MCF 10A (cell line): Measurements from ENCODE around the gene PITPNB. TPM values are rescaled to one million over a fixed set of nuclear protein-coding genes. Genes with fewer than 3 reads are reported as not detected.

Experiments used
- BruUV-seq: library from RNA; stranded (reverse); fragments of 400-500 nt; replicated peaks from 2 replicates; lab custom pipeline; 2021; lab: Mats Ljungman, UMichigan
- CTCF ChIA-PET: fragments of 300-600 bp; sonication (Branson Sonifier 250); formaldehyde crosslinking; extraction: SDS; loops from one replicate; lab custom pipeline; 2021; ENCODE audit warnings: antibody characterized with exemption, inconsistent platforms; lab: Yijun Ruan, JAX
- POLR2A ChIA-PET: fragments of 300-600, 350-650 bp; sonication (Branson Sonifier 250); formaldehyde crosslinking; extraction: SDS; loops from one replicate; lab custom pipeline; 2020; ENCODE audit warnings: antibody characterized with exemption, inconsistent platforms; lab: Yijun Ruan, JAX
- DNase-seq: peaks from one replicate; pipeline ENCODE4 v3.0.0-alpha.2; 2018; ENCODE audit not compliant: unreplicated experiment
- H3K27ac Mint-ChIP-seq: one replicate; pipeline ENCODE4 v1.8.0; 2022; ENCODE audit warnings: mild to moderate bottlenecking, low read depth, mixed read lengths; ENCODE audit not compliant: unreplicated experiment
- H3K27me3 Mint-ChIP-seq: one replicate; pipeline ENCODE4 v1.8.0; 2022; ENCODE audit warnings: mixed read lengths; ENCODE audit not compliant: insufficient read depth, unreplicated experiment
- H3K36me3 Mint-ChIP-seq: one replicate; pipeline ENCODE4 v1.8.0; 2022; ENCODE audit warnings: mild to moderate bottlenecking, moderate library complexity, mixed read lengths; ENCODE audit not compliant: insufficient read depth, unreplicated experiment
- H3K4me1 Mint-ChIP-seq: one replicate; pipeline ENCODE4 v1.8.0; 2022; ENCODE audit warnings: mixed read lengths; ENCODE audit not compliant: insufficient read depth, unreplicated experiment
- H3K4me3 Mint-ChIP-seq: one replicate; pipeline ENCODE4 v1.8.0; 2022; ENCODE audit warnings: mild to moderate bottlenecking, moderate library complexity, mixed read lengths; ENCODE audit not compliant: unreplicated experiment
- H3K9me3 Mint-ChIP-seq: one replicate; pipeline ENCODE4 v1.8.0; 2022; ENCODE audit warnings: mixed read lengths; ENCODE audit not compliant: unreplicated experiment
- intact Hi-C: fragments of 100-400 bp; cut with micrococcal nuclease; formaldehyde crosslinking; loops from 2 replicates; pipeline ENCODE4 v1.14.1; 2022
- total RNA-seq: library from RNA; stranded (reverse); gene quantifications from 2 replicates; pipeline ENCODE4 v1.2.3, GENCODE V29; 2022
- TF ChIP-seq, protein P1 (sequence below): fragments of 200-600 bp; IDR thresholded peaks from one replicate; pipeline ENCODE4 v1.8.0; 2022; ENCODE audit warnings: antibody characterized with exemption, mild to moderate bottlenecking; ENCODE audit not compliant: unreplicated experiment

Gene PITPNB
- total RNA-seq, 1 experiment from 2014 or later: 124 TPM

DNA sequence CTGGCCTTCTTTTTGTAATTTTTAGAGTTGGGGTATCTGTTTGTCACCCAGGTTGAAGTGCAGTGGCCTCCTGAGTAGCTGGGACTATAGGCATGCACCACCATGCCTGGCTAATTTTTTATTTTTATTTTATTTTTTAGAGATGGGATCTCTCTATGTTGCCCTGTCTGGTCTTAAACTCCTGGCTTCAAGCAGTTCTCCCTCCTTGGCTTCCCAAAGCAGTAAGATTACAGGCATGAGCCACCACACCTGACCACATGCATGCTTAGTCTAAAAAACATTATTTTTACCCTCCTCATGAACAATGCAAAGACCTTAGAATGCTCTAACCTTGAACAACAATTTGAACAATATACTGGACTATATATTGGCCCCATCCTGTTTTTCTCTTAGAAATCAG is 22.1 kb upstream of the PITPNB start:
- intact Hi-C loops: no loop called here
- peaks cover 5% of the 10 kb centered on the region for H3K36me3 Mint-ChIP-seq
- H3K9me3 Mint-ChIP-seq: no peaks in the 10 kb centered on the region
- H3K27me3 Mint-ChIP-seq: no peaks in the 10 kb centered on the region
- no TSS peak for BruUV-seq
- H3K4me1 Mint-ChIP-seq: no peaks in the 10 kb centered on the region
- ChIA-PET CTCF (no interaction called here), POLR2A (no interaction called here)
- no peak overlapping the region for H3K4me3 Mint-ChIP-seq
- no peak for DNase-seq
- TF ChIP-seq, protein P1, sequence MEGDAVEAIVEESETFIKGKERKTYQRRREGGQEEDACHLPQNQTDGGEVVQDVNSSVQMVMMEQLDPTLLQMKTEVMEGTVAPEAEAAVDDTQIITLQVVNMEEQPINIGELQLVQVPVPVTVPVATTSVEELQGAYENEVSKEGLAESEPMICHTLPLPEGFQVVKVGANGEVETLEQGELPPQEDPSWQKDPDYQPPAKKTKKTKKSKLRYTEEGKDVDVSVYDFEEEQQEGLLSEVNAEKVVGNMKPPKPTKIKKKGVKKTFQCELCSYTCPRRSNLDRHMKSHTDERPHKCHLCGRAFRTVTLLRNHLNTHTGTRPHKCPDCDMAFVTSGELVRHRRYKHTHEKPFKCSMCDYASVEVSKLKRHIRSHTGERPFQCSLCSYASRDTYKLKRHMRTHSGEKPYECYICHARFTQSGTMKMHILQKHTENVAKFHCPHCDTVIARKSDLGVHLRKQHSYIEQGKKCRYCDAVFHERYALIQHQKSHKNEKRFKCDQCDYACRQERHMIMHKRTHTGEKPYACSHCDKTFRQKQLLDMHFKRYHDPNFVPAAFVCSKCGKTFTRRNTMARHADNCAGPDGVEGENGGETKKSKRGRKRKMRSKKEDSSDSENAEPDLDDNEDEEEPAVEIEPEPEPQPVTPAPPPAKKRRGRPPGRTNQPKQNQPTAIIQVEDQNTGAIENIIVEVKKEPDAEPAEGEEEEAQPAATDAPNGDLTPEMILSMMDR: no peak
- no peak overlapping the region for H3K27ac Mint-ChIP-seq

DNA sequence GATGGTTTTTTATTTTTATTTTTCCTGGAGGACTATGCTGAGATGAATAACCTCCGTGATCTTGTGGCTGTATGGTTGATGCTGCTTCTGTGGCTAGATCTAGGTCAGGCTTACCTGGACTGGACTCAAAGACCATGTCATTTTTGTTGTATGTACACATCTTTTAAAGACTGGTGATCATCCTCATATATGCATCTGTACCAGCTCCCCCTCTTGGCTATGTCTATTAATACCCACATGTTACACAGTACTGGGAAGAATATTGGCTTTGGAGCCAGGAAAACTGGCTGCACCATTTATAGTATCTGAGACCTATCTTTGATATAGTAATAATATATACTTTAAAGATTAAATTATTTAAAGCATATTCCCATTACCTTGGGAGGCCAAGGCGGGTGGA is 18.4 kb upstream of the PITPNB start:
- intact Hi-C loops: no loop called here
- TF ChIP-seq, protein P1: no peak
- DNase-seq: no peak
- no peaks in the 10 kb centered on the region for H3K27me3 Mint-ChIP-seq
- no peaks in the 10 kb centered on the region for H3K9me3 Mint-ChIP-seq
- no peaks in the 10 kb centered on the region for H3K4me1 Mint-ChIP-seq
- peaks cover 4% of the 10 kb centered on the region for H3K36me3 Mint-ChIP-seq
- ChIA-PET POLR2A (no interaction called here), CTCF (interaction anchor here (1.3 to 1.4 kb wide), 2 partner anchors 18 to 56 kb away, joined by 4 to 6 read pairs; no protein-coding TSS in a partner anchor)
- H3K27ac Mint-ChIP-seq: no peak overlapping the region
- no peak overlapping the region for H3K4me3 Mint-ChIP-seq
- BruUV-seq: no TSS peak

DNA sequence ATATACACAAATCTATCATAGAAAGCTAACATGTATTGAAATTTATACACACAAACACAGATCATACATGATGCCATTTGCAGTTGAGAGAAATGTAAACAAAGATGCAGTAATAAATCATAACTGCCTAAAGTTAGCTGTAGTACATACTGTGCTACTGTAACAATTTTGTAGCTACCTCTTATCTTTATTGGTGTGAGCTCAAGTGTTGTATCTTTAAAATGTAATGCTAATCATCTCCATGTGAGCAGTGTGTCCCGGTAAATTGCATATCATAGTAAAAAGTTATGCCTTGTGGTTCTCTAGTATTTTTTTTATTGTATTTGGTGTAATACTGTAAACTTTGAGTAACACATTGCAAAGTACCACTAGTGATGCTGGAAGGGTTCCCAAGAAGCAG is 16.8 kb upstream of the PITPNB start:
- BruUV-seq: no TSS peak
- ChIA-PET CTCF (interaction anchor here (0.7 to 1.5 kb wide), 4 partner anchors 16 to 1097 kb away, joined by 3 to 6 read pairs (median 4); no protein-coding TSS in a partner anchor), POLR2A (no interaction called here)
- no peak for DNase-seq
- intact Hi-C loops: no loop called here
- Mint-ChIP-seq H3K4me3 (no peak overlapping the region), H3K36me3 (no peaks in the 10 kb centered on the region), H3K9me3 (no peaks in the 10 kb centered on the region), H3K27ac (no peak overlapping the region), H3K27me3 (no peaks in the 10 kb centered on the region), H3K4me1 (peaks cover 3% of the 10 kb centered on the region)
- TF ChIP-seq, protein P1: no peak

DNA sequence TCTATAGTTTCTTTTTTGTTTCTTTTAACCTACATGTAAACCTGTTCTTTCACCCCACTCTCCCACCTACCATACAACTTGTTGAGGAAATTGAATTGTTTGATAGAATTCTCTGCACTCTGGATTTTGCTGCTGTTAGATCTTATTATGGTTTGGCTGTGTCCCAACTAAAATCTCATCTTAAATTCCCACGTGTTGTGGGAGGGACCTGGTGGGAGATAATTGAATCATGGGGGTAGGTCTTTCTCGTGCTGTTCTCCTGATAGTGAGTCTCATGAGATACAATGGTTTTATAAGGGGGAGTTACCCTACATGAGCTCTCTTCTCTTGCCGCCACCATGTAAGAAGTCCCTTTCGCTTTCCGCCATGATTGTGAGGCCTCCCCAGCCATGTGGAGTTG is 15.0 kb upstream of the PITPNB start:
- ChIA-PET CTCF (no interaction called here), POLR2A (interaction anchor here (1.1 kb wide), 1 partner anchor 15 kb away, joined by 5 read pairs; the partner anchor contains the start of gene PITPNB)
- no peak for DNase-seq
- no peaks in the 10 kb centered on the region for H3K9me3 Mint-ChIP-seq
- peaks cover 12% of the 10 kb centered on the region for H3K4me1 Mint-ChIP-seq
- TF ChIP-seq, protein P1: no peak
- intact Hi-C loops: no loop called here
- H3K4me3 Mint-ChIP-seq: no peak overlapping the region
- no TSS peak for BruUV-seq
- H3K36me3 Mint-ChIP-seq: peaks cover 6% of the 10 kb centered on the region
- H3K27me3 Mint-ChIP-seq: no peaks in the 10 kb centered on the region
- H3K27ac Mint-ChIP-seq: no peak overlapping the region
